Loucy (cell line): ENCODE data around the gene ADGRE1.

Source experiments
- H2AFZ ChIP-seq: fragments of 200-600 bp; sonication (generic); 2 replicates; pipeline ENCODE4 v1.6.0; 2016; ENCODE audit warnings: antibody characterized with exemption, mild to moderate bottlenecking, low read length, moderate library complexity
- H3F3A ChIP-seq: fragments of 200-600 bp; 2 replicates; pipeline ENCODE4 v1.6.0; 2016; ENCODE audit warnings: antibody characterized with exemption, low read depth, mild to moderate bottlenecking
- H3K27me3 ChIP-seq: fragments of 200-600 bp; sonication (generic); 2 replicates; pipeline ENCODE4 v1.6.1; 2014; ENCODE audit warnings: low read length, mild to moderate bottlenecking; ENCODE audit not compliant: insufficient read depth, poor library complexity, severe bottlenecking
- H3K36me3 ChIP-seq: fragments of 200-600 bp; sonication (generic); 2 replicates; pipeline ENCODE4 v1.6.1; 2016; ENCODE audit warnings: low read length; ENCODE audit not compliant: insufficient read depth
- H3K4me1 ChIP-seq: fragments of 200-600 bp; sonication (generic); 2 replicates; pipeline ENCODE4 v1.5.1; 2014; ENCODE audit warnings: low read length, mild to moderate bottlenecking; ENCODE audit not compliant: insufficient read depth, poor library complexity, severe bottlenecking
- H3K4me2 ChIP-seq: fragments of 200-600 bp; sonication (generic); 2 replicates; pipeline ENCODE4 v1.6.0; 2014; ENCODE audit warnings: antibody characterized with exemption, low read length, low read depth, mild to moderate bottlenecking; ENCODE audit not compliant: poor library complexity, severe bottlenecking
- H3K4me3 ChIP-seq: fragments of 200-600 bp; sonication (generic); 2 replicates; pipeline ENCODE4 v1.5.1; 2014; ENCODE audit warnings: low read length, mild to moderate bottlenecking, mixed read lengths; ENCODE audit not compliant: poor library complexity, severe bottlenecking
- H3K79me2 ChIP-seq: fragments of 200-600 bp; sonication (generic); 2 replicates; pipeline ENCODE4 v1.6.1; 2014; ENCODE audit warnings: low read length; ENCODE audit not compliant: insufficient read depth
- H3K9ac ChIP-seq: fragments of 200-600 bp; sonication (generic); 2 replicates; pipeline ENCODE4 v1.6.0; 2014; ENCODE audit warnings: mild to moderate bottlenecking, low read depth, low read length, moderate library complexity; ENCODE audit not compliant: poor library complexity, severe bottlenecking
- H3K9me2 ChIP-seq: fragments of 200-600 bp; sonication (generic); replicated peaks from 2 replicates; pipeline ENCODE4 v1.6.1; 2016; ENCODE audit warnings: low read depth, low read length, mixed read lengths
- H3K9me3 ChIP-seq: fragments of 200-600 bp; sonication (generic); 2 replicates; pipeline ENCODE4 v1.6.1; 2014; ENCODE audit warnings: mild to moderate bottlenecking, antibody characterized with exemption, low read length, low read depth; ENCODE audit not compliant: insufficient read depth
- H4K20me1 ChIP-seq: fragments of 200-600 bp; sonication (generic); 2 replicates; pipeline ENCODE4 v1.6.0; 2014; ENCODE audit warnings: antibody characterized with exemption, low read length, mild to moderate bottlenecking; ENCODE audit not compliant: insufficient read depth, poor library complexity, severe bottlenecking
- CTCF ChIP-seq: fragments of 200-600 bp; sonication (generic); conservative IDR thresholded peaks from 2 replicates; pipeline ENCODE4 v1.5.1; 2014; ENCODE audit warnings: mild to moderate bottlenecking, antibody characterized with exemption, low read length
- EZH2phosphoT487 ChIP-seq: fragments of 200-600 bp; IDR thresholded peaks from 2 replicates; pipeline ENCODE4 v1.6.1; 2018; ENCODE audit warnings: antibody characterized with exemption, mild to moderate bottlenecking, moderate library complexity, borderline replicate concordance

Gene ADGRE1

GRCh38 chr19:6947745-6948144 lies 60.4 kb downstream of the ADGRE1 start:
- no peak for TF ChIP-seq EZH2phosphoT487
- no peak for TF ChIP-seq CTCF

GRCh38 chr19:6948884-6949283 lies 61.5 kb downstream of the ADGRE1 start:
- H2AFZ ChIP-seq, result no peak overlapping the region
- no peak overlapping the region for H3K4me2 ChIP-seq
- peaks cover 3% of the 10 kb centered on the region for H3K4me1 ChIP-seq
- H3K4me3 ChIP-seq, result no peak overlapping the region
- H3K27me3 ChIP-seq, result no peaks in the 10 kb centered on the region
- no peak overlapping the region for H3K9ac ChIP-seq
- H3K9me3 ChIP-seq, result no peaks in the 10 kb centered on the region
- no peaks in the 10 kb centered on the region for H3K79me2 ChIP-seq
- no peak for TF ChIP-seq EZH2phosphoT487
- TF ChIP-seq CTCF, result no peak
- no peaks in the 10 kb centered on the region for H3K9me2 ChIP-seq
- no peaks in the 10 kb centered on the region for H3F3A ChIP-seq
- no peaks in the 10 kb centered on the region for H3K36me3 ChIP-seq
- no peaks in the 10 kb centered on the region for H4K20me1 ChIP-seq

More at GRCh38 chr19:6947745-6948144, 60.4 kb downstream of the ADGRE1 start:
- Histone ChIP-seq H2AFZ (0 out of 2 replicates have a peak overlapping the region, but pooled peaks have one; percentile 28), H3K9me3 (no peaks in the 10 kb centered on the region), H3K36me3 (no peaks in the 10 kb centered on the region), H4K20me1 (no peaks in the 10 kb centered on the region), H3K4me3 (no peak overlapping the region), H3K79me2 (no peaks in the 10 kb centered on the region), H3K4me2 (no peak overlapping the region), H3K9ac (no peak overlapping the region), H3K9me2 (no peaks in the 10 kb centered on the region), H3K4me1 (no peaks in the 10 kb centered on the region), H3K27me3 (no peaks in the 10 kb centered on the region), H3F3A (no peaks in the 10 kb centered on the region)

GRCh38 chr19:6952956-6953355 lies 65.6 kb downstream of the ADGRE1 start:
- Histone ChIP-seq H3K9ac (no peak overlapping the region), H3K27me3 (no peaks in the 10 kb centered on the region), H4K20me1 (no peaks in the 10 kb centered on the region), H3K9me2 (no peaks in the 10 kb centered on the region), H3K9me3 (no peaks in the 10 kb centered on the region), H3K4me3 (no peak overlapping the region), H2AFZ (no peak overlapping the region), H3K36me3 (no peaks in the 10 kb centered on the region), H3K79me2 (no peaks in the 10 kb centered on the region), H3K4me2 (no peak overlapping the region), H3F3A (no peaks in the 10 kb centered on the region), H3K4me1 (peaks cover 3% of the 10 kb centered on the region)
- no peak for TF ChIP-seq CTCF
- no peak for TF ChIP-seq EZH2phosphoT487
